GM23338 (cell line): Measurements from ENCODE around the gene CATSPERE. TPM values are rescaled to one million over a fixed set of nuclear protein-coding genes. Genes with fewer than 3 reads are reported as not detected.
"Not testable (repeated sequence)": the region's sequence is repeated elsewhere in the genome, so short reads cannot be mapped to it uniquely, and the experiment has no call there.

ENCODE experiments used
- ATAC-seq: fragments of 200-7000 bp; cut with Tn5 transposase; 3 replicates; pipeline ENCODE4 v1.9.1; 2020
- DNase-seq: peaks from one replicate; pipeline ENCODE4 v3.0.0-alpha.2; 2015; ENCODE audit warnings: low spot score
- H2AFZ ChIP-seq: fragments of 200-600 bp; sonication (generic); 2 replicates; pipeline ENCODE4 v1.8.0; 2016; ENCODE audit warnings: antibody characterized with exemption, mild to moderate bottlenecking, moderate library complexity
- H3F3A ChIP-seq: fragments of 200-600 bp; sonication (generic); replicated peaks from 2 replicates; pipeline ENCODE4 v1.8.0; 2017; ENCODE audit warnings: antibody characterized with exemption, mixed run types, low read depth
- H3K27ac ChIP-seq: fragments of 200-600 bp; sonication (generic); 2 replicates; pipeline ENCODE4 v1.6.1; 2016; ENCODE audit warnings: low read depth
- H3K27me3 ChIP-seq: fragments of 200-600 bp; sonication (generic); 2 replicates; pipeline ENCODE4 v1.8.0; 2016; ENCODE audit warnings: mild to moderate bottlenecking, mixed run types, moderate library complexity; ENCODE audit not compliant: insufficient read depth
- H3K36me3 ChIP-seq: fragments of 200-600 bp; sonication (generic); 2 replicates; pipeline ENCODE4 v1.8.0; 2016; ENCODE audit warnings: mild to moderate bottlenecking; ENCODE audit not compliant: insufficient read depth
- H3K4me1 ChIP-seq: fragments of 200-600 bp; sonication (generic); 2 replicates; pipeline ENCODE4 v1.8.0; 2016; ENCODE audit warnings: mild to moderate bottlenecking, moderate library complexity; ENCODE audit not compliant: insufficient read depth
- H3K4me2 ChIP-seq: fragments of 200-600 bp; sonication (generic); 2 replicates; pipeline ENCODE4 v1.7.1; 2017; ENCODE audit warnings: mixed run types
- H3K4me3 ChIP-seq: fragments of 200-600 bp; sonication (generic); 2 replicates; pipeline ENCODE4 v1.6.1; 2016; ENCODE audit warnings: mixed run types
- H3K79me2 ChIP-seq: fragments of 200-600 bp; sonication (generic); replicated peaks from 2 replicates; pipeline ENCODE4 v1.8.0; 2017; ENCODE audit warnings: mild to moderate bottlenecking; ENCODE audit not compliant: insufficient read depth
- H3K9me2 ChIP-seq: fragments of 200-600 bp; sonication (generic); 2 replicates; pipeline ENCODE4 v1.8.0; 2017; ENCODE audit not compliant: insufficient read depth
- H4K20me1 ChIP-seq: fragments of 200-600 bp; sonication (generic); replicated peaks from 2 replicates; pipeline ENCODE4 v1.8.0; 2017; ENCODE audit warnings: mild to moderate bottlenecking; ENCODE audit not compliant: insufficient read depth
- H3K27ac Mint-ChIP-seq: 2 replicates; pipeline ENCODE4 v1.8.0; 2020; ENCODE audit warnings: inconsistent platforms, mild to moderate bottlenecking, moderate library complexity, mixed read lengths
- H3K27me3 Mint-ChIP-seq: 3 replicates; pipeline ENCODE4 v1.8.0; 2022; ENCODE audit warnings: low read depth, mild to moderate bottlenecking, moderate library complexity, mixed read lengths, inconsistent platforms; ENCODE audit not compliant: insufficient read depth, poor library complexity
- H3K36me3 Mint-ChIP-seq: 3 replicates; pipeline ENCODE4 v1.8.0; 2021; ENCODE audit warnings: low read depth, mild to moderate bottlenecking, inconsistent platforms, moderate library complexity, mixed read lengths
- H3K4me1 Mint-ChIP-seq: 3 replicates; pipeline ENCODE4 v1.8.0; 2020; ENCODE audit warnings: mild to moderate bottlenecking, inconsistent platforms, mixed read lengths
- H3K4me3 Mint-ChIP-seq: 3 replicates; pipeline ENCODE4 v1.8.0; 2021; ENCODE audit warnings: moderate library complexity, mild to moderate bottlenecking, inconsistent platforms, mixed read lengths
- H3K9me3 Mint-ChIP-seq: 3 replicates; pipeline ENCODE4 v1.8.0; 2020; ENCODE audit warnings: moderate library complexity, mild to moderate bottlenecking, inconsistent platforms, mixed read lengths
- EZH2 ChIP-seq: fragments of 200-600 bp; sonication (generic); IDR thresholded peaks from one replicate; pipeline ENCODE4 v1.8.0; 2017; ENCODE audit warnings: antibody characterized with exemption, mild to moderate bottlenecking, low read depth; ENCODE audit not compliant: unreplicated experiment
- ZNF462 ChIP-seq: fragments of 250-450 bp; sonication (Bioruptor Pico); IDR thresholded peaks from 2 replicates; pipeline ENCODE4 v1.5.0; 2020; ENCODE audit warnings: mild to moderate bottlenecking, moderate library complexity
- polyA plus RNA-seq: library from polyadenylated mRNA; unstranded; fragments of >200 nt; fragmentation: Nextera tagmentation; extraction: Ambion mirVana; gene quantifications from 2 replicates; pipeline ENCODE4 v1.2.1, GENCODE V29; 2016
- small RNA-seq: library from RNA; depleted of rRNA; stranded (forward); fragments of <200 nt; gene quantifications from one replicate; pipeline ENCODE3, GENCODE V24; 2014; ENCODE audit warnings: low replicate concordance
- total RNA-seq: library from RNA; depleted of rRNA; stranded (reverse); fragments of >200 nt; shearing (Covaris generic); gene quantifications from 2 replicates; pipeline ENCODE4 v1.2.3, GENCODE V29; 2014; rRNA removed

The CATSPERE gene
- total and polyA plus RNA-seq, 2 experiments from 2014 or later: 0.70 TPM; not detected in 1

- Histone ChIP-seq H3K36me3 (peaks cover 9% of the 10 kb centered on the region), H3F3A (no peaks in the 10 kb centered on the region), H3K79me2 (peaks cover 94% of the 10 kb centered on the region), H3K4me1 (no peaks in the 10 kb centered on the region), H4K20me1 (peaks cover 13% of the 10 kb centered on the region; the same call in 1 of the 2 replicates), H3K27me3 (no peaks in the 10 kb centered on the region), H3K4me3 (no peak overlapping the region), H3K9me2 (no peaks in the 10 kb centered on the region), H2AFZ (no peak overlapping the region), H3K27ac (no peak overlapping the region), H3K4me2 (no peak overlapping the region)
- DNase-seq (no peak), ATAC-seq (no peak)
- H3K27me3 Mint-ChIP-seq: peaks cover 10% of the 10 kb centered on the region
- H3K27ac Mint-ChIP-seq: no peak overlapping the region
- H3K9me3 Mint-ChIP-seq: no peaks in the 10 kb centered on the region; the same call in 2 of the 3 replicates
- no peak overlapping the region for H3K4me3 Mint-ChIP-seq
- no peak for TF ChIP-seq ZNF462 (CRISPR knock-in tag)
- no peak for TF ChIP-seq EZH2
- peaks cover 12% of the 10 kb centered on the region for H3K4me1 Mint-ChIP-seq
- peaks cover 36% of the 10 kb centered on the region for H3K36me3 Mint-ChIP-seq
Observed at GRCh38 chr1:244680667-244681066, 219.6 kb downstream of the CATSPERE start.

GRCh38 chr1:244682087-244682486 lies 221.0 kb downstream of the CATSPERE start:
- H3K27ac ChIP-seq, H3K27me3 ChIP-seq, H3K27me3 Mint-ChIP-seq, ATAC-seq, H3K4me3 ChIP-seq, H3K9me2 ChIP-seq, H2AFZ ChIP-seq, H3K4me3 Mint-ChIP-seq, DNase-seq, H3F3A ChIP-seq, H3K4me1 ChIP-seq, H3K4me2 ChIP-seq, H3K9me3 Mint-ChIP-seq: not testable (repeated sequence)
- Mint-ChIP-seq H3K4me1 (peaks cover 12% of the 10 kb centered on the region), H3K36me3 (peaks cover 40% of the 10 kb centered on the region), H3K27ac (peak overlapping the region; percentile 73; the same call in 1 of the 2 replicates)
- Histone ChIP-seq H4K20me1 (peaks cover 12% of the 10 kb centered on the region; the same call in 1 of the 2 replicates), H3K79me2 (peaks cover 80% of the 10 kb centered on the region), H3K36me3 (peaks cover 14% of the 10 kb centered on the region)

Small RNA genes lying within 50 kb of the gene (small RNA-seq; reads per million reads assigned to genes)
- gene CYCSP5: not detected

Other genes with a start within 250 kb of the CATSPERE start
- 93.9 and 101 TPM in 2 replicates for gene ADSS2, start 9.4 kb upstream of the CATSPERE start, total RNA-seq
- gene ADSS2, start 9.4 kb upstream of the CATSPERE start, polyA plus RNA-seq: 53.1 and 55.1 TPM in 2 replicates
- gene DESI2, start 191.9 kb downstream of the CATSPERE start, total RNA-seq: 145 and 175 TPM in 2 replicates
- 115 and 145 TPM in 2 replicates for gene DESI2, start 191.9 kb downstream of the CATSPERE start, polyA plus RNA-seq